Measurements from ENCODE around the gene AMN1. TPM values are rescaled to one million over a fixed set of nuclear protein-coding genes. Genes with fewer than 3 reads are reported as not detected.

AMN1 gene
- total RNA-seq, result 6.3 and 6.8 TPM in 2 replicates

DNA sequence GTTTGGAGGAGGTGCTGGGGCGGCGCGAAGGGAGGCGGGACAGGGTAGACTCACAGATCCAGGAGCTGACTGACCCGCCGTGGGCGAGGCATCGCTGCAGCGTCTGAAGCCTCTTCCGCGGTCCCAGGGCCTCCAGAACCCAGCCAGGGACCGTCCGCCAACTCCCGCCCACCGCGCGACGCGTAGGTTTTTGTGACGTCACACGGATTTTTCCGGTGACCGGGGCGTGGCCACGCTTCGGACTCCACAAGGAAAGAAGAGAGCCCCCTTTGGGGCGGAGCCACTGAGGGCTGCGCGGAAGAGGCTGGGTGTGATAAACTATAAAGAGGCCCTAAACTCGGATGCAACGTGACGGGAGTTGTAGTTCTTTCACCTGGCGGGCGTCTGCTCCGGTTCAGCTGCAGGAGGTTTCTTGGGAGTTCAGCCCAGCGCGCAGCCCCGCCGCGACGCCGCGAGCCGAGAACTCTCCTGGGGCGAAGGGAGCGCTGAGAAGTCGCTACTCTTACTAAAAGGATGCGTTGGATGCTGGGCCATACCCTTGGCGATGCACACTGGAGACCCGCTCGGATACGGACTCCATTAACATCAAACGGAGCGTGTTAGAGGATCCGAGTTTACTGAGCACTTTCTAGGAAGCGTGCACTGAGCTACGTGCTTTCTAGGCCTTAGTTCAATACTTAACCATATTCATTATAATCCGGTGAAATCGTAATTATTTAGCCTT is at the start of gene AMN1:
Gene AMN1 (minus strand): TSS at position 105 of the 724 bp plus-strand sequence. CDS start 13 bp downstream, at position 92.

DNA sequence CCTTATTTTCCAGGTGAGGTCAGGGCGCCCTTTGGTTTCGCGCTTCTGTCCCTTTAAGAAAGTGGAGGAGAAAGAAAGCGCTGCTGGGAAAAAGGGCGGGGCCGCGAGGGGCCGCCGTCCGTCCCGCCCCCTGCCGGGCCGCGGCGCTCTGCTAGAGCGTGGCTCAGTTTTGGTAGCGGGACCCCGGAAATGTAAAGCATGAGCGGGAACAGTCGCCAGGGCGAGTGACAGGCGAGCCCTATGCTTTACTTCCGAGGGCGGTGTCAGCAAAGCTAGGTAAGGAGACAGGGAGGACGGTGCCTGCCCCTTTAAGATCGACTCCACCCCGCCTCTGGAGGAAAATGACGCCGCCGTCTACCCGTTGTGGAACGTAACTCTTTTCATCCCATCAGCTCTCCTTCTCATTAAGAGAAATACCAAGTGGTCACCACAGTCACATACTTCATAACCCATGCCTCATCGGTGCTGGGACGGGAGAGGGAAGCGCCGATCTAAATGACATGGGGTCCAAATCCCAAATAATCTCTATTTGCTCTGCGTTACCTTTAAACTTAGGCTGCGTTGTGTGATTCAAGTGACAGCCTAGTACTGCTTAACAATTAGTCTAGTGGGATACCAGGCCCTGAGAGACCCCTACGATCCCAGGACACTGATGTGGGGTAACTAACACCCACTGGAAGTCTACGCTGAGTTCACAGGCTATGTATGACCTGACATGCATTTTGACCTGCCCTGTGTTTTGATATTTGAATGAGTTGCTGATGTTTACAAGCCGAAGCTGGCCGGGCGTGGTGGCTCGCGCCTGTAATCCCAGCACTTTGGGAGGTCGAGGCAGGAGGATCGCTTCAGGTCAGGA is 69.5 kb downstream of the AMN1 start, which contains the start of gene ETFBKMT:
Gene ETFBKMT (plus strand): TSS at position 602 of the 856 bp plus-strand sequence. CDS start 2,266 bp downstream, outside the sequence.

Small RNA genes within 50 kb of the gene (small RNA-seq; reads per million reads assigned to genes)
- gene AC023157.2, result not detected

Other genes with a start within 250 kb of the AMN1 start
- gene DENND5B, start 137.9 kb downstream of the AMN1 start, total RNA-seq, result 11.1 and 14.9 TPM in 2 replicates
- 2.8 and 3.1 TPM in 2 replicates for gene ETFBKMT, start 69.3 kb downstream of the AMN1 start, total RNA-seq
- 38.8 and 56.9 TPM in 2 replicates for gene RESF1, start 230.4 kb upstream of the AMN1 start, total RNA-seq